SU-DHL-6 (cell line): ENCODE measurements around the gene MRPL39.

Experiments used
- H2AFZ ChIP-seq: fragments of 200-600 bp; sonication (generic); 2 replicates; pipeline ENCODE4 v1.6.1; 2014; ENCODE audit warnings: low read depth, mild to moderate bottlenecking, moderate library complexity, mixed read lengths, antibody characterized with exemption, low read length; ENCODE audit not compliant: severe bottlenecking
- H3F3A ChIP-seq: fragments of 200-600 bp; shearing (Covaris generic); 2 replicates; pipeline ENCODE4 v1.6.0; 2016; ENCODE audit warnings: antibody characterized with exemption, mild to moderate bottlenecking; ENCODE audit not compliant: insufficient read depth
- H3K27ac ChIP-seq: fragments of 200-600 bp; sonication (generic); 2 replicates; pipeline ENCODE4 v1.5.1; 2016; ENCODE audit warnings: low read depth, mild to moderate bottlenecking, low read length, moderate library complexity, mixed read lengths
- H3K27me3 ChIP-seq: fragments of 200-600 bp; sonication (generic), shearing (Covaris generic); 2 replicates; pipeline ENCODE4 v1.6.0; 2014; ENCODE audit warnings: mild to moderate bottlenecking, low read length
- H3K36me3 ChIP-seq: fragments of 200-600 bp; sonication (generic); 2 replicates; pipeline ENCODE4 v1.6.1; 2014; ENCODE audit warnings: mild to moderate bottlenecking, low read length, mixed read lengths
- H3K4me2 ChIP-seq: fragments of 300-600, 200-600 bp; shearing (Covaris generic), sonication (generic); 2 replicates; pipeline ENCODE4 v1.6.0; 2014; ENCODE audit warnings: low read length, low read depth, mild to moderate bottlenecking; ENCODE audit not compliant: poor library complexity, severe bottlenecking
- H3K4me3 ChIP-seq: fragments of 200-600 bp; sonication (generic); 2 replicates; pipeline ENCODE4 v1.5.1; 2014; ENCODE audit warnings: antibody characterized with exemption, low read length, mild to moderate bottlenecking, mixed read lengths; ENCODE audit not compliant: insufficient read depth, poor library complexity, severe bottlenecking
- H3K79me2 ChIP-seq: fragments of 200-600 bp; sonication (generic); 2 replicates; pipeline ENCODE4 v1.6.1; 2014; ENCODE audit warnings: mild to moderate bottlenecking, low read length, moderate library complexity; ENCODE audit not compliant: insufficient read depth
- H3K9ac ChIP-seq: fragments of 200-600 bp; sonication (generic); 2 replicates; pipeline ENCODE4 v1.7.0; 2014; ENCODE audit warnings: mild to moderate bottlenecking, low read length
- H3K9me2 ChIP-seq: fragments of 200-600 bp; sonication (generic); replicated peaks from 2 replicates; pipeline ENCODE4 v1.6.1; 2014; ENCODE audit warnings: low read length; ENCODE audit not compliant: insufficient read depth
- H3K9me3 ChIP-seq: fragments of 200-600 bp; sonication (generic); 2 replicates; pipeline ENCODE4 v1.6.1; 2014; ENCODE audit warnings: low read length, mixed read lengths; ENCODE audit not compliant: insufficient read depth
- H4K20me1 ChIP-seq: fragments of 200-600 bp; sonication (generic); 2 replicates; pipeline ENCODE4 v1.6.1; 2014; ENCODE audit warnings: low read depth, mild to moderate bottlenecking, antibody characterized with exemption, low read length, moderate library complexity, mixed read lengths
- EZH2phosphoT487 ChIP-seq: fragments of 200-600 bp; sonication (generic), shearing (Covaris generic); conservative IDR thresholded peaks from 2 replicates; pipeline ENCODE4 v1.6.1; 2018; ENCODE audit warnings: mild to moderate bottlenecking, antibody characterized with exemption, low read length, moderate library complexity, mixed read lengths
- TF ChIP-seq, protein P1 (sequence below): fragments of 200-600 bp; sonication (generic); IDR thresholded peaks from one replicate; pipeline ENCODE4 v1.5.1; 2017; ENCODE audit warnings: antibody characterized with exemption, mild to moderate bottlenecking, low read length, moderate library complexity; ENCODE audit not compliant: insufficient read depth, poor library complexity, severe bottlenecking

Gene MRPL39

DNA sequence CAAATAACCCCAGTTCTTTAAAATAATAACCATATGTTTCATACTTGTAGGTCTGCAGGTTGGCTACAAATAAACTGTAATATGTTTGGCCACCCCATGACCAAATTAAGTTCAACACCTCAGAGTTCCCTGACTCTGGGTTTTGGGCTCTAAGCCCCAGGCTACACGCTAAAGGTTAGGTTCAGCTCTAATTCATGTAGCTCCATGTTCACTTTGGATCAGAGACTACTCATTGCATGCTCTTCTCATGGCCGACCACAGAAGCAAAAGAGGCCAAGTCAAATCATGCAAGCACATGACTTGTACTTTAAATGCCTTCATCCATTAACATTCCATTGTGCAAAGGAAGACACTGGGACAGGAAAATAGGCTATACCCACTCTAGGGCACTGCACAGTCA lies 66.2 kb downstream of the MRPL39 start:
- Histone ChIP-seq H3K4me2 (no peak overlapping the region), H3K4me3 (no peak overlapping the region), H3K9me3 (peaks cover 23% of the 10 kb centered on the region; the same call in 1 of the 2 replicates), H3F3A (no peaks in the 10 kb centered on the region), H3K27me3 (no peaks in the 10 kb centered on the region), H3K9me2 (no peaks in the 10 kb centered on the region), H4K20me1 (no peaks in the 10 kb centered on the region), H2AFZ (no peak overlapping the region), H3K9ac (no peak overlapping the region), H3K79me2 (no peaks in the 10 kb centered on the region), H3K36me3 (no peaks in the 10 kb centered on the region), H3K27ac (no peak overlapping the region)
- no peak for TF ChIP-seq EZH2phosphoT487
- TF ChIP-seq, protein P1, sequence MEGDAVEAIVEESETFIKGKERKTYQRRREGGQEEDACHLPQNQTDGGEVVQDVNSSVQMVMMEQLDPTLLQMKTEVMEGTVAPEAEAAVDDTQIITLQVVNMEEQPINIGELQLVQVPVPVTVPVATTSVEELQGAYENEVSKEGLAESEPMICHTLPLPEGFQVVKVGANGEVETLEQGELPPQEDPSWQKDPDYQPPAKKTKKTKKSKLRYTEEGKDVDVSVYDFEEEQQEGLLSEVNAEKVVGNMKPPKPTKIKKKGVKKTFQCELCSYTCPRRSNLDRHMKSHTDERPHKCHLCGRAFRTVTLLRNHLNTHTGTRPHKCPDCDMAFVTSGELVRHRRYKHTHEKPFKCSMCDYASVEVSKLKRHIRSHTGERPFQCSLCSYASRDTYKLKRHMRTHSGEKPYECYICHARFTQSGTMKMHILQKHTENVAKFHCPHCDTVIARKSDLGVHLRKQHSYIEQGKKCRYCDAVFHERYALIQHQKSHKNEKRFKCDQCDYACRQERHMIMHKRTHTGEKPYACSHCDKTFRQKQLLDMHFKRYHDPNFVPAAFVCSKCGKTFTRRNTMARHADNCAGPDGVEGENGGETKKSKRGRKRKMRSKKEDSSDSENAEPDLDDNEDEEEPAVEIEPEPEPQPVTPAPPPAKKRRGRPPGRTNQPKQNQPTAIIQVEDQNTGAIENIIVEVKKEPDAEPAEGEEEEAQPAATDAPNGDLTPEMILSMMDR = no peak

DNA sequence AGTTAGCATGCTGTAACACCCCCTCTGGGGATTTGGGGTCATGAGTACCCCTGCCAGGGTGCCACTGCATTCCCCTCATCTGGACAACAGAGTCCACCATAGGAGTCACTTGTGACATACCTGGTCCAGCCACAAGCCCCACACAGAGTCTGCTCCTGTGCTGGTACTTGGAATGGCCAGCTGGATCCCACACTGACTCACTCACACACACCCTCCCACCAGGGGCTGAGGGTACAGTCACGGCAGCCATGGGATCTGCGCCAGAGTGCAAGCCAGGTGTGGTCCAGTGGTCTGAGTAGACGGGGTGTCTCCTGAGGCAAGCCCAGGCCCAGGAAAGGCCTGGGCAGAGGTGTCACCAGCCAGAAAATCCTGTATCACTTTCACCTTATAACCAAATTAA lies 67.7 kb downstream of the MRPL39 start:
- Histone ChIP-seq H3K79me2 (no peaks in the 10 kb centered on the region), H3K27ac (no peak overlapping the region), H3K9me3 (peaks cover 23% of the 10 kb centered on the region; the same call in 1 of the 2 replicates), H3F3A (no peaks in the 10 kb centered on the region), H3K36me3 (no peaks in the 10 kb centered on the region), H3K4me3 (no peak overlapping the region), H3K4me2 (no peak overlapping the region), H3K9me2 (no peaks in the 10 kb centered on the region), H2AFZ (no peak overlapping the region), H3K27me3 (no peaks in the 10 kb centered on the region), H4K20me1 (no peaks in the 10 kb centered on the region), H3K9ac (no peak overlapping the region)
- TF ChIP-seq, protein P1 = no peak
- no peak for TF ChIP-seq EZH2phosphoT487

DNA sequence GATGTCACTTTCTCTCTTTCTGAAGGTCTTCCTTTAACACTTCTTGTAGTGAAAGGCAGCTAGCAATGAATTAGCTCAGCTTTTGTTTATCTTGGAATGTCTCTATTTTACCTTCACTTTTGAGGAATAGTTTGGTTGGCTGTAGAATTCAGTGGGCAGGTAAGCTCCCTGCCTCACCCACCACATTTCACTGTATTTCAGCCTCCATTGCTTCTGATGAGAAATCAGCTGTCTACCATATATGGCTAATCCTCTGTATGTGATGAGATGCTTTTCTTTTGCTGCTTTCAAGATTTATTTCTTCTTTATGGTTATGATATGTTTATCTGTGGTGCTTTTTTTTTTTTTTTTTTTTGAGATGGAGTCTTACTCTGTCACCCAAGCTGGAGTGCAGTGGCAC lies 70.1 kb downstream of the MRPL39 start:
- no peak for TF ChIP-seq EZH2phosphoT487
- TF ChIP-seq, protein P1 = no peak

More for the DNA sequence above, 70.1 kb downstream of the MRPL39 start:
- Histone ChIP-seq H4K20me1 (no peaks in the 10 kb centered on the region), H3K9me2 (no peaks in the 10 kb centered on the region), H3K9me3 (peaks cover 23% of the 10 kb centered on the region; the same call in 1 of the 2 replicates), H3K27me3 (no peaks in the 10 kb centered on the region), H2AFZ (no peak overlapping the region), H3K79me2 (no peaks in the 10 kb centered on the region), H3F3A (no peaks in the 10 kb centered on the region), H3K4me3 (no peak overlapping the region), H3K36me3 (no peaks in the 10 kb centered on the region), H3K27ac (no peak overlapping the region), H3K4me2 (no peak overlapping the region), H3K9ac (no peak overlapping the region)
